OCI-LY7 (cell line): ENCODE data around the gene LINGO3. TPM values are rescaled to one million over a fixed set of nuclear protein-coding genes. Genes with fewer than 3 reads are reported as not detected.

Source experiments
- BruUV-seq: library from RNA; stranded (reverse); fragments of 400-500 nt; replicated peaks from 2 replicates; lab custom pipeline; 2021; lab: Mats Ljungman, UMichigan
- CTCF ChIA-PET: fragments of 300-600 bp; sonication (Branson Sonifier 250); formaldehyde crosslinking; loops from one replicate; lab custom pipeline; 2022; ENCODE audit warnings: antibody characterized with exemption; ENCODE audit not compliant: unreplicated experiment; lab: Charles Lee
- POLR2A ChIA-PET: fragments of 300-600 bp; sonication (Branson Sonifier 250); formaldehyde crosslinking; loops from one replicate; lab custom pipeline; 2022; ENCODE audit warnings: antibody characterized with exemption; lab: Charles Lee
- DNase-seq: peaks from one replicate; pipeline ENCODE4 v3.0.0-alpha.2; 2015; ENCODE audit warnings: low spot score
- H2AFZ ChIP-seq: fragments of 200-600 bp; sonication (generic), shearing (Covaris generic); 2 replicates; pipeline ENCODE4 v1.6.1; 2014; ENCODE audit warnings: mild to moderate bottlenecking, antibody characterized with exemption, low read length, moderate library complexity
- H3K27ac ChIP-seq: fragments of 200-600 bp; sonication (generic); 2 replicates; pipeline ENCODE4 v1.5.1; 2014; ENCODE audit warnings: mixed run types, low read depth, mild to moderate bottlenecking, moderate library complexity, low read length, inconsistent platforms; ENCODE audit not compliant: poor library complexity, severe bottlenecking
- H3K36me3 ChIP-seq: fragments of 200-600 bp; sonication (generic); 2 replicates; pipeline ENCODE4 v1.6.1; 2014; ENCODE audit warnings: mild to moderate bottlenecking, antibody characterized with exemption, low read length, moderate library complexity, mixed read lengths; ENCODE audit not compliant: insufficient read depth
- H3K4me1 ChIP-seq: fragments of 200-600 bp; sonication (generic); 2 replicates; pipeline ENCODE4 v1.5.1; 2014; ENCODE audit warnings: mild to moderate bottlenecking, low read length; ENCODE audit not compliant: insufficient read depth, poor library complexity, severe bottlenecking
- H3K4me2 ChIP-seq: fragments of 200-600 bp; sonication (generic); 2 replicates; pipeline ENCODE4 v1.6.1; 2014; ENCODE audit warnings: mild to moderate bottlenecking, low read length
- H3K4me3 ChIP-seq: fragments of 200-600 bp; sonication (generic); 2 replicates; pipeline ENCODE4 v1.5.1; 2014; ENCODE audit warnings: mild to moderate bottlenecking, low read depth, low read length; ENCODE audit not compliant: poor library complexity, severe bottlenecking
- H3K79me2 ChIP-seq: fragments of 200-600 bp; sonication (generic); 2 replicates; pipeline ENCODE4 v1.6.1; 2016; ENCODE audit warnings: low read depth, mild to moderate bottlenecking, low read length, moderate library complexity, mixed read lengths; ENCODE audit not compliant: insufficient read depth
- H3K9me2 ChIP-seq: fragments of 200-600 bp; sonication (generic); 2 replicates; pipeline ENCODE4 v1.6.1; 2016; ENCODE audit warnings: mild to moderate bottlenecking, low read length, mixed read lengths; ENCODE audit not compliant: insufficient read depth
- H3K9me3 ChIP-seq: fragments of 200-600 bp; sonication (generic); 2 replicates; pipeline ENCODE4 v1.6.1; 2014; ENCODE audit warnings: mild to moderate bottlenecking, mixed run types, low read length, mixed read lengths
- H4K20me1 ChIP-seq: fragments of 200-600 bp; sonication (generic); 2 replicates; pipeline ENCODE4 v1.6.1; 2014; ENCODE audit warnings: mild to moderate bottlenecking, antibody characterized with exemption, low read length, moderate library complexity, mixed read lengths; ENCODE audit not compliant: insufficient read depth
- EZH2phosphoT487 ChIP-seq: fragments of 200-600 bp; sonication (generic); IDR thresholded peaks from 2 replicates; pipeline ENCODE4 v1.6.1; 2018; ENCODE audit warnings: low read depth, borderline replicate concordance, mild to moderate bottlenecking, mixed run types, antibody characterized with exemption, low read length, moderate library complexity, mixed read lengths
- intact Hi-C: fragments of 100-400 bp; cut with micrococcal nuclease; formaldehyde crosslinking; loops from one replicate; pipeline ENCODE4 v1.10.0; 2022; ENCODE audit not compliant: unreplicated experiment
- total RNA-seq, 2 experiments: library from RNA; depleted of rRNA in 1 of 2; stranded (reverse); fragments of >200 nt in 1 of 2; shearing (Covaris generic) in 1 of 2; gene quantifications; 2 replicates each; pipeline ENCODE4 v1.2.3, GENCODE V29; 2014 to 2022
- TF ChIP-seq, protein P1 (sequence below): fragments of 200-600 bp; sonication (generic); conservative IDR thresholded peaks from 2 replicates; pipeline ENCODE4 v1.5.1; 2014; ENCODE audit warnings: mild to moderate bottlenecking, antibody characterized with exemption, low read length, moderate library complexity, mixed read lengths

LINGO3 gene
- total RNA-seq, 2 experiments from 2014 or later: 0.13 to 0.38 TPM

DNA sequence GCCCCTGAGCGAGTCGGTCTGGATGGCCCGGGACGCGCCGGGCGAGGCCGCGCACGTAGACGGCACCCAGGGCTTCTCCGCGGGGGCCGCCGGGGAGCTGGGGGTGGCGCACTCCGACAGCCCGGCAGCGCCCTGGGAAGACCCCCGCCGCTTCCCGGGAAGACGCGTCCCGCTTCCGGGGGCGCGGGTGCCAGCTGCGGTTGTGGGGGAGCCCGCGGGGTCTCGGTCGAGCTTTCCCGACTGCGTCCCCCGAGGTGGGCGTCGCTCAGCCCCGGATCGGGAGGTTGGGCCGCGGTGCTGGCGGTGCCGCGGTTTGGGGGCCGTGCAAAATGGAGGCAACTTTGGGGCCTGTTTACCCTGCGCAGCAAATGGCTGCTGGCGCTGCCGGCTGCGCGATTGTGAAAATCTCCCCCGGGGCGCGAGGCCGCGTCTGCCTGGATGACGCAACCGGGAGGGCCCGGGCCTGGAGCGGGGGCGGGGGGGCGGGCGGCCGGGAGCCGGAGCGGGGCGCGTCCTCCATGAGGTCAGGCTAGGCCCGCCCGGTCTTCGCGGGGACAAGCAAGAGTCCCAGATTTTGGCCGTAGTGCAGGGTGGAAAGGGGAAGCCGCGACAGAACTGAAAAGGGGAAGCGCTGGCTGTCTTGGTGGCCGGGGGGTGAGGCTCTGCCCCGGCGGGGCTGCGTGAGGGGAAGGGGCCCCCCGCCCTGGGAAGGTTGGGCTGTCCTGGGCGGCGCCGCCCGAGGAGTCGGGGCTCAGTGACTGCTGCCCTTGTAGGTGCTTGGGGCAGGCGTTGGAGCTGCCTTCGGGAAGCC, 37.3 kb downstream of the LINGO3 start:
- Histone ChIP-seq H3K4me2 (peak overlapping the region; percentile 98), H3K27ac (peak overlapping the region; percentile 93), H3K36me3 (peaks cover 56% of the 10 kb centered on the region), H3K9me2 (no peaks in the 10 kb centered on the region), H3K4me1 (peaks cover 47% of the 10 kb centered on the region), H3K9me3 (no peaks in the 10 kb centered on the region), H3K4me3 (peak overlapping the region; percentile 87), H3K79me2 (peaks cover 60% of the 10 kb centered on the region), H4K20me1 (peaks cover 10% of the 10 kb centered on the region), H2AFZ (no peak overlapping the region)
- BruUV-seq: no TSS peak
- TF ChIP-seq, protein P1, sequence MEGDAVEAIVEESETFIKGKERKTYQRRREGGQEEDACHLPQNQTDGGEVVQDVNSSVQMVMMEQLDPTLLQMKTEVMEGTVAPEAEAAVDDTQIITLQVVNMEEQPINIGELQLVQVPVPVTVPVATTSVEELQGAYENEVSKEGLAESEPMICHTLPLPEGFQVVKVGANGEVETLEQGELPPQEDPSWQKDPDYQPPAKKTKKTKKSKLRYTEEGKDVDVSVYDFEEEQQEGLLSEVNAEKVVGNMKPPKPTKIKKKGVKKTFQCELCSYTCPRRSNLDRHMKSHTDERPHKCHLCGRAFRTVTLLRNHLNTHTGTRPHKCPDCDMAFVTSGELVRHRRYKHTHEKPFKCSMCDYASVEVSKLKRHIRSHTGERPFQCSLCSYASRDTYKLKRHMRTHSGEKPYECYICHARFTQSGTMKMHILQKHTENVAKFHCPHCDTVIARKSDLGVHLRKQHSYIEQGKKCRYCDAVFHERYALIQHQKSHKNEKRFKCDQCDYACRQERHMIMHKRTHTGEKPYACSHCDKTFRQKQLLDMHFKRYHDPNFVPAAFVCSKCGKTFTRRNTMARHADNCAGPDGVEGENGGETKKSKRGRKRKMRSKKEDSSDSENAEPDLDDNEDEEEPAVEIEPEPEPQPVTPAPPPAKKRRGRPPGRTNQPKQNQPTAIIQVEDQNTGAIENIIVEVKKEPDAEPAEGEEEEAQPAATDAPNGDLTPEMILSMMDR: no peak
- no peak for TF ChIP-seq EZH2phosphoT487
- CTCF ChIA-PET: no interaction called here
- intact Hi-C loops: no loop called here
- peak; percentile 82 for DNase-seq
- POLR2A ChIA-PET: interaction anchor here (1.6 to 2.7 kb wide), 2 partner anchors 11 to 13 kb away, joined by 5 to 11 read pairs; no protein-coding TSS in a partner anchor

DNA sequence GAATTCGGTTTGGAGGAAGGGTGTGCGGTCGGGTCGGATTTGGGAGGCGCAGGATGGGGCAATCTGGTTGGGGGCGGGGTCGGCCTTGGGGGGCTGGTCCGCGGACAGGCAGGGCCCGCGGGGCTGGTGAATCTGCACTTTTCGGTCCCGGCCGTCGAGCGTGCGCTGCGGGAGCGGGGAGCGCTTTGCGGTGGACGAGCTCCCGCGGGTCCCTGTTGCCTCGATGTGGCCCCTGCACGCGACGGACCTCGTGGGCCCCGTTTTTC, 37.9 kb downstream of the LINGO3 start:
- Histone ChIP-seq H2AFZ (no peak overlapping the region), H3K4me1 (peaks cover 47% of the 10 kb centered on the region), H3K9me2 (no peaks in the 10 kb centered on the region), H4K20me1 (peaks cover 10% of the 10 kb centered on the region), H3K4me3 (peak overlapping the region; percentile 87), H3K36me3 (peaks cover 51% of the 10 kb centered on the region), H3K4me2 (peak overlapping the region; percentile 98), H3K27ac (peak overlapping the region; percentile 93), H3K9me3 (no peaks in the 10 kb centered on the region), H3K79me2 (peaks cover 60% of the 10 kb centered on the region)
- intact Hi-C loops: no loop called here
- no TSS peak for BruUV-seq
- TF ChIP-seq, protein P1: no peak
- TF ChIP-seq EZH2phosphoT487: no peak
- POLR2A ChIA-PET: interaction anchor here (2.7 kb wide), 1 partner anchor 10 kb away, joined by 11 read pairs; no protein-coding TSS in a partner anchor
- CTCF ChIA-PET: no interaction called here
- peak; percentile 48 for DNase-seq
